HG03066 (cell line): ENCODE results near the gene MAML3.

ENCODE experiments used
- ATAC-seq: cut with Tn5 transposase; IDR thresholded peaks from one replicate; pipeline ENCODE4 v1.9.1; 2021; ENCODE audit warnings: low read depth; ENCODE audit not compliant: unreplicated experiment

MAML3 gene

GRCh38 chr4:140018931-140019618, 134.9 kb downstream of the MAML3 start:
- no peak for ATAC-seq

GRCh38 chr4:140014284-140014683, 139.7 kb downstream of the MAML3 start:
- no peak for ATAC-seq

GRCh38 chr4:140012688-140013486, 141.1 kb downstream of the MAML3 start:
- ATAC-seq: no peak

- ATAC-seq: no peak
Measured at GRCh38 chr4:140005699-140006098, 148.3 kb downstream of the MAML3 start.

- no peak for ATAC-seq
Measured at GRCh38 chr4:140004922-140005627, 148.9 kb downstream of the MAML3 start.

GRCh38 chr4:140004549-140004895, 149.5 kb downstream of the MAML3 start:
- no peak for ATAC-seq

- no peak for ATAC-seq
Measured at GRCh38 chr4:140003876-140004548, 150.0 kb downstream of the MAML3 start.

- ATAC-seq: no peak
Measured at GRCh38 chr4:140000232-140000631, 153.8 kb downstream of the MAML3 start.

GRCh38 chr4:139988863-139989765, 164.9 kb downstream of the MAML3 start:
- ATAC-seq: no peak

- ATAC-seq: no peak
Measured at GRCh38 chr4:139987502-139987850, 166.5 kb downstream of the MAML3 start.

- ATAC-seq: no peak
Measured at GRCh38 chr4:139986689-139987501, 167.1 kb downstream of the MAML3 start.

GRCh38 chr4:139986106-139986505, 167.9 kb downstream of the MAML3 start:
- ATAC-seq: no peak

- ATAC-seq: no peak
Measured at GRCh38 chr4:139985401-139985800, 168.6 kb downstream of the MAML3 start.

GRCh38 chr4:139984471-139984870, 169.5 kb downstream of the MAML3 start:
- ATAC-seq: no peak

GRCh38 chr4:139978692-139979091, 175.3 kb downstream of the MAML3 start:
- ATAC-seq: peak; percentile 88

GRCh38 chr4:139977838-139978609, 176.0 kb downstream of the MAML3 start:
- ATAC-seq: peak; percentile 56

GRCh38 chr4:139975830-139976272, 178.1 kb downstream of the MAML3 start:
- no peak for ATAC-seq

- ATAC-seq: no peak
Measured at GRCh38 chr4:139973616-139974015, 180.4 kb downstream of the MAML3 start.
